Spleen (tissue), 11 donors: ENCODE data around the gene ADGRV1. TPM values are rescaled to one million over a fixed set of nuclear protein-coding genes. Genes with fewer than 3 reads are reported as not detected.

Experiments used
- DNase-seq: peaks from one replicate; pipeline ENCODE4 v3.0.0-alpha.2; 2020
- H3K27ac ChIP-seq, 8 donors: fragments of 200-600 bp; sonication (generic) in 7 of 8; 1 replicate in 4 of 8; 2 replicates in 4 of 8; pipeline versions ENCODE4 v1.5.0 to v1.8.0; 2016 to 2021; ENCODE audit warnings: inconsistent platforms in 4 of 8, mild to moderate bottlenecking in 4 of 8, moderate library complexity in 1 of 8
- H3K27me3 ChIP-seq, 7 donors: fragments of 200-600 bp; sonication (generic) in 6 of 7; replicated peaks in 1 of 7; 1 replicate in 4 of 7; 2 replicates in 3 of 7; pipeline versions ENCODE4 v1.5.0 to v1.8.0; 2016 to 2021; ENCODE audit warnings: inconsistent platforms in 3 of 7, mild to moderate bottlenecking in 1 of 7
- H3K36me3 ChIP-seq, 6 donors: fragments of 200-600 bp; sonication (generic) in 5 of 6; 1 replicate in 4 of 6; 2 replicates in 2 of 6; pipeline versions ENCODE4 v1.5.0 to v1.8.0; 2016 to 2021; ENCODE audit warnings: inconsistent platforms in 2 of 6
- H3K4me1 ChIP-seq, 6 donors: fragments of 200-600 bp; sonication (generic) in 5 of 6; 1 replicate in 3 of 6; 2 replicates in 3 of 6; pipeline versions ENCODE4 v1.5.0 to v1.8.0; 2016 to 2021; ENCODE audit warnings: inconsistent platforms in 3 of 6
- H3K4me3 ChIP-seq, 8 donors: fragments of 200-600 bp; sonication (generic) in 7 of 8; 1 replicate in 4 of 8; 2 replicates in 4 of 8; pipeline versions ENCODE4 v1.5.0 to v1.8.0; 2016 to 2021; ENCODE audit warnings: inconsistent platforms in 4 of 8, mild to moderate bottlenecking in 4 of 8, moderate library complexity in 2 of 8
- H3K9me3 ChIP-seq, 8 donors: fragments of 200-600 bp; sonication (generic) in 7 of 8; 1 replicate in 4 of 8; 2 replicates in 4 of 8; pipeline versions ENCODE4 v1.5.0 to v1.8.0; 2016 to 2021; ENCODE audit warnings: inconsistent platforms in 4 of 8
- POLR2A ChIP-seq, 3 donors: fragments of 450-650 bp; IDR thresholded peaks; one replicate each; pipeline ENCODE4 v1.5.1; 2017; ENCODE audit warnings: antibody characterized with exemption in 3 of 3, mild to moderate bottlenecking in 1 of 3
- POLR2AphosphoS5 ChIP-seq, 3 donors: sonication (generic); formaldehyde crosslinking; IDR thresholded peaks; one replicate each; pipeline ENCODE4 v1.5.1; 2017; ENCODE audit warnings: antibody characterized with exemption in 3 of 3
- WGBS, 5 donors: extraction: QIAGEN DNeasy Blood & Tissue Kit in 3 of 5; methylation state at CpG; one replicate each; pipeline versions ENCODE4 v1.1.5 to v1.1.7; 2013 to 2018; 5-methylcytosine and 5-hydroxymethylcytosine counted together
- intact Hi-C: fragments of 100-400 bp; cut with DNase I; formaldehyde crosslinking; loops from one replicate; pipeline ENCODE4 v1.15.0; 2023; ENCODE audit warnings: low total_unique reads
- polyA plus RNA-seq, 3 donors: library from polyadenylated mRNA; stranded (reverse); fragments of 200-250 nt; gene quantifications; one replicate each; pipeline ENCODE4 v1.2.1, GENCODE V29; 2013
- total RNA-seq, 7 donors: library from RNA; depleted of rRNA in 3 of 7; stranded (reverse); fragments of >200 nt in 3 of 7; fragmentation: NEBNext Ultra II Directional in 4 of 7; extraction: Animal tissue kit (Norgen Biotek cat#: 25700) in 4 of 7; gene quantifications; one replicate each; pipeline versions ENCODE4 v1.1.0 to v1.2.1, GENCODE V29; 2016 to 2021
- TF ChIP-seq, protein P1 (sequence below), 11 experiments: fragments of 200-600 bp in 7 of 11; fragments of 450-650 bp in 4 of 11; sonication (generic) in 4 of 11; IDR thresholded peaks in 8 of 11; conservative IDR thresholded peaks in 3 of 11; 1 replicate in 7 of 11; 2 replicates in 4 of 11; pipeline versions ENCODE4 v1.4.0 to v1.8.0; 2016 to 2021; ENCODE audit warnings: antibody characterized with exemption in 11 of 11, inconsistent platforms in 4 of 11, mild to moderate bottlenecking in 1 of 11
- donor health status: healthy with polysubstance abuse.
- donor health status: DM: no; HTN: no; CAD: no; lungs with moderate emphysema.
- donor health status: DM: no; HTN: no; CAD: no.
- donor health status: Bipolar disorder and iron deficiency.
- donor health status: healthy.
- donor health status: DM: no; HTN: no; CAD: no.
- donor health status: DM: yes; HTN: yes; CAD: no.

ADGRV1 gene
- total and polyA plus RNA-seq, 10 donors = 0.08 to 0.69 (median 0.28) TPM; not detected in 3

- no peak overlapping the region for H3K4me3 ChIP-seq
- no peak for DNase-seq
- no peaks in the 10 kb centered on the region for H3K27me3 ChIP-seq
- TF ChIP-seq POLR2AphosphoS5 (IDR thresholded peaks at IDR 0.05) (no peak), POLR2A (IDR thresholded peaks at IDR 0.05) (no peak)
- TF ChIP-seq, protein P1, sequence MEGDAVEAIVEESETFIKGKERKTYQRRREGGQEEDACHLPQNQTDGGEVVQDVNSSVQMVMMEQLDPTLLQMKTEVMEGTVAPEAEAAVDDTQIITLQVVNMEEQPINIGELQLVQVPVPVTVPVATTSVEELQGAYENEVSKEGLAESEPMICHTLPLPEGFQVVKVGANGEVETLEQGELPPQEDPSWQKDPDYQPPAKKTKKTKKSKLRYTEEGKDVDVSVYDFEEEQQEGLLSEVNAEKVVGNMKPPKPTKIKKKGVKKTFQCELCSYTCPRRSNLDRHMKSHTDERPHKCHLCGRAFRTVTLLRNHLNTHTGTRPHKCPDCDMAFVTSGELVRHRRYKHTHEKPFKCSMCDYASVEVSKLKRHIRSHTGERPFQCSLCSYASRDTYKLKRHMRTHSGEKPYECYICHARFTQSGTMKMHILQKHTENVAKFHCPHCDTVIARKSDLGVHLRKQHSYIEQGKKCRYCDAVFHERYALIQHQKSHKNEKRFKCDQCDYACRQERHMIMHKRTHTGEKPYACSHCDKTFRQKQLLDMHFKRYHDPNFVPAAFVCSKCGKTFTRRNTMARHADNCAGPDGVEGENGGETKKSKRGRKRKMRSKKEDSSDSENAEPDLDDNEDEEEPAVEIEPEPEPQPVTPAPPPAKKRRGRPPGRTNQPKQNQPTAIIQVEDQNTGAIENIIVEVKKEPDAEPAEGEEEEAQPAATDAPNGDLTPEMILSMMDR (IDR thresholded peaks at IDR 0.05 in 8 of 11, conservative IDR thresholded peaks at IDR 0.05 in 3 of 11) = no peak
- intact Hi-C loops = no loop called here
- H3K9me3 ChIP-seq = no peaks in the 10 kb centered on the region
- H3K4me1 ChIP-seq = peaks cover 0 to 7% (median 0%) of the 10 kb centered on the region in 6 donors
- no peak overlapping the region for H3K27ac ChIP-seq
- H3K36me3 ChIP-seq = no peaks in the 10 kb centered on the region
Observed at GRCh38 chr5:91174396-91174795, 615.8 kb downstream of the ADGRV1 start.

GRCh38 chr5:91175708-91176107 is 617.1 kb downstream of the ADGRV1 start:
- Histone ChIP-seq H3K9me3 (no peaks in the 10 kb centered on the region), H3K4me1 (peaks cover 0 to 7% (median 0%) of the 10 kb centered on the region in 6 donors), H3K36me3 (no peaks in the 10 kb centered on the region), H3K27ac (no peak overlapping the region), H3K27me3 (no peaks in the 10 kb centered on the region), H3K4me3 (no peak overlapping the region)
- WGBS, 5 donors = 60 to 81% (median 73%) methylated on average over 3 of the region's 3 CpGs
- intact Hi-C loops = no loop called here
- no peak for DNase-seq
- TF ChIP-seq, protein P1 (IDR thresholded peaks at IDR 0.05 in 8 of 11, conservative IDR thresholded peaks at IDR 0.05 in 3 of 11) = no peak
- no peak for TF ChIP-seq POLR2AphosphoS5 (IDR thresholded peaks at IDR 0.05)
- no peak for TF ChIP-seq POLR2A (IDR thresholded peaks at IDR 0.05)

- intact Hi-C loops = no loop called here
- TF ChIP-seq POLR2A (IDR thresholded peaks at IDR 0.05) (no peak), POLR2AphosphoS5 (IDR thresholded peaks at IDR 0.05) (no peak)
- TF ChIP-seq, protein P1 (IDR thresholded peaks at IDR 0.05 in 8 of 11, conservative IDR thresholded peaks at IDR 0.05 in 3 of 11) = no peak
- peaks cover 0 to 7% (median 0%) of the 10 kb centered on the region in 6 donors for H3K4me1 ChIP-seq
- no peak overlapping the region for H3K4me3 ChIP-seq
- 52 to 79% (median 68%) methylated on average over 6 of the region's 6 CpGs for WGBS, 5 donors
- no peaks in the 10 kb centered on the region for H3K27me3 ChIP-seq
- no peak for DNase-seq
- H3K9me3 ChIP-seq = no peaks in the 10 kb centered on the region
- no peak overlapping the region for H3K27ac ChIP-seq
- no peaks in the 10 kb centered on the region for H3K36me3 ChIP-seq
Observed at GRCh38 chr5:91176288-91177016, 617.9 kb downstream of the ADGRV1 start.

- no peak overlapping the region for H3K27ac ChIP-seq
- no peak for DNase-seq
- intact Hi-C loops = no loop called here
- no peak overlapping the region for H3K4me3 ChIP-seq
- H3K9me3 ChIP-seq = no peaks in the 10 kb centered on the region
- H3K36me3 ChIP-seq = no peaks in the 10 kb centered on the region
- 86 to 98% (median 96%) methylated on average over 5 of the region's 5 CpGs for WGBS, 5 donors
- H3K4me1 ChIP-seq = peaks cover 0 to 9% (median 2%) of the 10 kb centered on the region in 6 donors
- TF ChIP-seq POLR2AphosphoS5 (IDR thresholded peaks at IDR 0.05) (no peak), POLR2A (IDR thresholded peaks at IDR 0.05) (no peak)
- TF ChIP-seq, protein P1 (IDR thresholded peaks at IDR 0.05 in 8 of 11, conservative IDR thresholded peaks at IDR 0.05 in 3 of 11) = no peak
- no peaks in the 10 kb centered on the region for H3K27me3 ChIP-seq
Observed at GRCh38 chr5:91177085-91177484, 618.5 kb downstream of the ADGRV1 start.
